SK-N-MC (cell line): ENCODE results near the gene P2RY12.

Experiments used
- DNase-seq: peaks from one replicate; pipeline ENCODE4 v3.0.0-alpha.2; 2011; ENCODE audit warnings: low read depth, low spot score
- H3K27ac ChIP-seq: fragments of 200-600 bp; sonication (generic); 2 replicates; pipeline ENCODE4 v1.5.1; 2016; ENCODE audit warnings: mixed run types
- H3K36me3 ChIP-seq: fragments of 200-600 bp; sonication (generic); 2 replicates; pipeline ENCODE4 v1.6.1; 2017; ENCODE audit warnings: antibody characterized with exemption, low read length, mixed read lengths; ENCODE audit not compliant: insufficient read depth
- H3K4me3 ChIP-seq: fragments of 200-600 bp; sonication (generic); 2 replicates; pipeline ENCODE4 v1.5.1; 2016
- H3K9ac ChIP-seq: fragments of 200-600 bp; sonication (generic); 2 replicates; pipeline ENCODE4 v1.8.0; 2017; ENCODE audit warnings: mixed run types, mixed read lengths; ENCODE audit not compliant: insufficient read length
- H3K9me3 ChIP-seq: fragments of 200-600 bp; sonication (generic); 2 replicates; pipeline ENCODE4 v1.6.1; 2017; ENCODE audit warnings: low read depth, mild to moderate bottlenecking, antibody characterized with exemption, low read length, moderate library complexity, mixed read lengths
- EZH2 ChIP-seq: fragments of 200-600 bp; sonication (generic); IDR thresholded peaks from one replicate; pipeline ENCODE4 v1.6.1; 2017; ENCODE audit warnings: antibody characterized with exemption
- FOXP2 ChIP-seq: optimal IDR thresholded peaks from 2 replicates; pipeline ENCODE3; 2011; ENCODE audit warnings: mild to moderate bottlenecking, moderate library complexity; ENCODE audit not compliant: insufficient read depth; ENCODE audit errors: extremely low read length, control extremely low read depth
- POLR2AphosphoS5 ChIP-seq: IDR thresholded peaks from 2 replicates; pipeline ENCODE4 v1.6.1; 2012; ENCODE audit warnings: mild to moderate bottlenecking, low read depth, low read length, borderline replicate concordance

P2RY12 gene

GRCh38 chr3:151346292-151346691, 38.3 kb downstream of the P2RY12 start:
- no peak overlapping the region for H3K9ac ChIP-seq
- no peak overlapping the region for H3K4me3 ChIP-seq
- H3K36me3 ChIP-seq = no peaks in the 10 kb centered on the region
- DNase-seq = no peak
- no peaks in the 10 kb centered on the region for H3K9me3 ChIP-seq
- TF ChIP-seq POLR2AphosphoS5 (no peak), EZH2 (no peak), FOXP2 (no peak)
- H3K27ac ChIP-seq = no peak overlapping the region

GRCh38 chr3:151345859-151346258, 38.7 kb downstream of the P2RY12 start:
- TF ChIP-seq POLR2AphosphoS5 = no peak
- TF ChIP-seq FOXP2 = no peak
- TF ChIP-seq EZH2 = no peak
- DNase-seq = no peak
- no peak overlapping the region for H3K27ac ChIP-seq
- no peak overlapping the region for H3K4me3 ChIP-seq
- H3K9me3 ChIP-seq = no peaks in the 10 kb centered on the region
- H3K36me3 ChIP-seq = no peaks in the 10 kb centered on the region
- H3K9ac ChIP-seq = no peak overlapping the region

- Histone ChIP-seq H3K4me3 (no peak overlapping the region), H3K9ac (no peak overlapping the region), H3K9me3 (no peaks in the 10 kb centered on the region), H3K36me3 (no peaks in the 10 kb centered on the region), H3K27ac (no peak overlapping the region)
- TF ChIP-seq POLR2AphosphoS5 = no peak
- DNase-seq = no peak
Observed at GRCh38 chr3:151331696-151332095, 52.9 kb downstream of the P2RY12 start.

GRCh38 chr3:151330899-151331298, 53.7 kb downstream of the P2RY12 start:
- Histone ChIP-seq H3K27ac (no peak overlapping the region), H3K36me3 (no peaks in the 10 kb centered on the region), H3K9ac (no peak overlapping the region), H3K9me3 (no peaks in the 10 kb centered on the region), H3K4me3 (no peak overlapping the region)
- TF ChIP-seq FOXP2 (no peak), POLR2AphosphoS5 (no peak), EZH2 (no peak)
- DNase-seq = no peak

- H3K36me3 ChIP-seq = no peaks in the 10 kb centered on the region
- no peak overlapping the region for H3K9ac ChIP-seq
- TF ChIP-seq EZH2 (no peak), POLR2AphosphoS5 (no peak), FOXP2 (no peak)
- DNase-seq = no peak
- no peak overlapping the region for H3K4me3 ChIP-seq
- no peak overlapping the region for H3K27ac ChIP-seq
- no peaks in the 10 kb centered on the region for H3K9me3 ChIP-seq
Observed at GRCh38 chr3:151330379-151330778, 54.2 kb downstream of the P2RY12 start.

- no peak within 1 kb of the TSS for H3K27ac ChIP-seq
- DNase-seq = no peak
Observed at GRCh38 chr3:151329363-151329762, 55.2 kb downstream of the P2RY12 start, which contains the start of gene P2RY13. TSS of gene P2RY13 (minus strand) at chr3:151329549. CDS start at chr3:151329528, 21 bp downstream.

GRCh38 chr3:151328298-151328995, 56.1 kb downstream of the P2RY12 start:
- Histone ChIP-seq H3K9me3 (no peaks in the 10 kb centered on the region), H3K27ac (no peak overlapping the region), H3K9ac (no peak overlapping the region), H3K36me3 (no peaks in the 10 kb centered on the region), H3K4me3 (no peak overlapping the region)
- no peak for DNase-seq
- TF ChIP-seq POLR2AphosphoS5 = no peak
- TF ChIP-seq FOXP2 = no peak

More at GRCh38 chr3:151329363-151329762, 55.2 kb downstream of the P2RY12 start, which contains the start of gene P2RY13:
- no peaks in the 10 kb centered on the region for H3K9me3 ChIP-seq
- no peaks in the 10 kb centered on the region for H3K36me3 ChIP-seq
- TF ChIP-seq FOXP2 (no peak), POLR2AphosphoS5 (no peak), EZH2 (no peak)
- no peak within 1 kb of the TSS for H3K9ac ChIP-seq
- H3K4me3 ChIP-seq = no peak within 1 kb of the TSS

GRCh38 chr3:151327571-151328198, 56.9 kb downstream of the P2RY12 start:
- no peaks in the 10 kb centered on the region for H3K9me3 ChIP-seq
- H3K27ac ChIP-seq = no peak overlapping the region
- no peaks in the 10 kb centered on the region for H3K36me3 ChIP-seq
- H3K9ac ChIP-seq = no peak overlapping the region
- no peak overlapping the region for H3K4me3 ChIP-seq
- no peak for DNase-seq
- TF ChIP-seq POLR2AphosphoS5 (no peak), FOXP2 (no peak), EZH2 (no peak)

GRCh38 chr3:151322511-151322910, 62.0 kb downstream of the P2RY12 start:
- H3K36me3 ChIP-seq = no peaks in the 10 kb centered on the region
- no peak overlapping the region for H3K9ac ChIP-seq
- no peak for TF ChIP-seq EZH2
- no peak for TF ChIP-seq FOXP2
- no peak for TF ChIP-seq POLR2AphosphoS5
- H3K9me3 ChIP-seq = no peaks in the 10 kb centered on the region
- DNase-seq = no peak
- H3K27ac ChIP-seq = no peak overlapping the region
- no peak overlapping the region for H3K4me3 ChIP-seq
